Vagina (tissue), 2 donors: ENCODE data around the gene FRY. TPM values are rescaled to one million over a fixed set of nuclear protein-coding genes. Genes with fewer than 3 reads are reported as not detected.

ENCODE experiments used
- DNase-seq, 2 donors: peaks; one replicate each; pipeline ENCODE4 v3.0.0-alpha.2; 2017; ENCODE audit errors: extremely low spot score in 2 of 2
- H3K27ac ChIP-seq: fragments of 200-600 bp; sonication (generic); one replicate; pipeline ENCODE4 v1.5.1; 2019
- H3K27me3 ChIP-seq: fragments of 200-600 bp; sonication (generic); one replicate; pipeline ENCODE4 v1.5.1; 2019
- H3K36me3 ChIP-seq, 2 donors: fragments of 200-600 bp; sonication (generic); one replicate each; pipeline ENCODE4 v1.5.1; 2017 to 2019
- H3K4me1 ChIP-seq: fragments of 200-600 bp; sonication (generic); one replicate; pipeline ENCODE4 v1.5.1; 2019
- H3K4me3 ChIP-seq, 2 donors: fragments of 200-600 bp; sonication (generic); 1 replicate in 1 of 2; 2 replicates in 1 of 2; pipeline ENCODE4 v1.5.1; 2016 to 2019
- H3K9me3 ChIP-seq: fragments of 200-600 bp; sonication (generic); one replicate; pipeline ENCODE4 v1.5.1; 2019
- CTCF ChIP-seq, 3 experiments: fragments of 450-650 bp in 2 of 3; fragments of 200-600 bp in 1 of 3; sonication (generic) in 1 of 3; IDR thresholded peaks; one replicate each; pipeline ENCODE4 v1.5.1; 2017 to 2019; ENCODE audit warnings: antibody characterized with exemption in 3 of 3, mild to moderate bottlenecking in 2 of 3, moderate library complexity in 2 of 3
- POLR2A ChIP-seq, 2 donors: fragments of 450-650 bp; IDR thresholded peaks; one replicate each; pipeline ENCODE4 v1.6.1; 2017; ENCODE audit warnings: antibody characterized with exemption in 2 of 2, mild to moderate bottlenecking in 2 of 2, moderate library complexity in 2 of 2
- POLR2AphosphoS5 ChIP-seq, 2 donors: sonication (generic); formaldehyde crosslinking; IDR thresholded peaks; one replicate each; pipeline ENCODE4 v1.9.0; 2017; ENCODE audit warnings: antibody characterized with exemption in 2 of 2, mild to moderate bottlenecking in 2 of 2, low read depth in 1 of 2; ENCODE audit not compliant: insufficient read depth in 1 of 2
- intact Hi-C: fragments of 100-400 bp; cut with DNase I; formaldehyde crosslinking; loops from one replicate; pipeline ENCODE4 v1.15.1; 2023
- total RNA-seq: library from RNA; depleted of rRNA; stranded (reverse); fragments of >200 nt; gene quantifications from one replicate; pipeline ENCODE4 v1.2.3, GENCODE V29; 2016

FRY gene
- total RNA-seq, 1 donor from 2014 or later, result 11.0 TPM

DNA sequence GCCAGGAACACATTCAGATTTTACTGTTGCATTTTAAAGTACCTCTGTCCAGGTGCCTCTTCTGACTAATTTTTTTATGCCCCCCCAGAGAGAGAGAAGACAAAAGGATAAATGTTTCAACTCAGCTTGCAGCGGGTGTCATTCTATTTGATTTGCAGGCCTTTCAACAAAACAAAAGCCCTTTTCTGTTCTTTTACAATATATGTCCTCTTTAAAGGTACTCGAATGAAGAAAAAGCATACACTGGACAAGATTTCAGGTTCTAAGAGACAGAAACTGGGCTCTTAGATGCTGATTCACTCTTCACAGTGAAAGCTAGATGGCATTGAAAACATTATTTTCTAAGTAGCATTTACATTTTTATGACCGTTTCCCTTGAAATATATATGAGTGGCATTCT, 2.9 kb upstream of the FRY start:
- Histone ChIP-seq H3K27ac (no peak overlapping the region), H3K9me3 (no peaks in the 10 kb centered on the region), H3K27me3 (no peaks in the 10 kb centered on the region), H3K36me3 (no peaks in the 10 kb centered on the region), H3K4me1 (peaks cover 10% of the 10 kb centered on the region), H3K4me3 (no peak overlapping the region)
- no peak for TF ChIP-seq POLR2AphosphoS5 (IDR thresholded peaks at IDR 0.05; ENCODE audit: insufficient read depth in 1 of 2, low read depth in 1 of 2)
- no peak for TF ChIP-seq CTCF (IDR thresholded peaks at IDR 0.05)
- no peak for TF ChIP-seq POLR2A (IDR thresholded peaks at IDR 0.05)
- intact Hi-C loops, result no loop called here
- DNase-seq, result no peak

DNA sequence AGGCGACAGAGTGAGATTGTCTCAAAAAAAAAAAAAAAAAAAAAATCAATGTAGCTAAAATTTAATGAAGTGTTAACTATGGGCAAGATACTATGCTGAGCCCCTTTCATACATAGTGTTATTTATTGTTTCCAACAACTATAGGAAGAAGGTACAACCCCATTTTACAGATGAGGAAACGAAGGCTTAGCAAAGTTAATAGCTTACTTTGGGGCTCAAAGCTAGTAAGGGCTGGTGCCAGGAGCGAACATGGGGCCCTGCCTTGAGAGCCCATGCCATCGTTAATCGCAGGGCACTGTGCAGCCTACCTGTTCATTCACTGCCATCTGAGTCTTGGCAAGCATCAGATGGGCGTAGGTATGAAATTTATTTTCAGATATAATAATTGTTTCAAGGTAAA, 1.9 kb upstream of the FRY start:
- H3K9me3 ChIP-seq, result no peaks in the 10 kb centered on the region
- H3K4me3 ChIP-seq, result no peak overlapping the region
- TF ChIP-seq POLR2A (IDR thresholded peaks at IDR 0.05), result no peak
- TF ChIP-seq CTCF (IDR thresholded peaks at IDR 0.05), result no peak
- no peak for TF ChIP-seq POLR2AphosphoS5 (IDR thresholded peaks at IDR 0.05; ENCODE audit: insufficient read depth in 1 of 2, low read depth in 1 of 2)
- peaks cover 15% of the 10 kb centered on the region for H3K4me1 ChIP-seq
- H3K27ac ChIP-seq, result no peak overlapping the region
- no peaks in the 10 kb centered on the region for H3K36me3 ChIP-seq
- no peaks in the 10 kb centered on the region for H3K27me3 ChIP-seq
- intact Hi-C loops, result loop anchor here (2.0 kb wide), 1 partner anchor 95 kb away; no protein-coding TSS in a partner anchor
- no peak for DNase-seq

DNA sequence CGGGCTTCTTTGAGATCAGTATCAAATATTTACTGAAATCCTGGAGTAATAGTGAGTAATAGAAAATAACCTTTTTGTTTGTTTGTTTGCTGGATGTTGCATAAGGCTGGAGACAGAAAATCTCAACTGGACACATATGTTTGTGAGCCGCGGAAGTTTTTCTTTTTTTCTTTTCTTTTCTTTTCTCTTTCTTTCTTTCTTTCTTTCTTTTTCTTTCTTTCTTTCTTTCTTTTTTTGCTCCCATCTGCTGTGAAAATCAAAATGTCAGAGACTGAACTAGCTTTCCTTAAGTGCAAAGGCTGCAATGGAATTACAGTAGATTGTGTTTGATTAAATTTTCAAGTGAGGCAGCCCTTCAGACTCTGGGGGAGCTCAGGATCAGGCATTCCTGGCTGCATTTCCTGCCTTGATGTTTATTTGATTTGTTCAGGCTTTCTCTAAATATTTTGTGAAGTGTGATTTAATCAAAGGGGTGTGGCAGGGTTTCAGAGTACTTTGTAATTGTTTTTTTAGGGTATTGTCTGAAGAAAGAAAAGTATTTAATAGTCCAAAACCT, 319 bp downstream of the FRY start:
- Histone ChIP-seq H3K4me1 (peaks cover 24% of the 10 kb centered on the region), H3K27ac (peak overlapping the region; percentile 82), H3K27me3 (no peaks in the 10 kb centered on the region), H3K4me3 (peak overlapping the region; percentile 54 to 56), H3K36me3 (no peaks in the 10 kb centered on the region), H3K9me3 (no peaks in the 10 kb centered on the region)
- DNase-seq, result no peak
- TF ChIP-seq POLR2A (IDR thresholded peaks at IDR 0.05) (no peak), CTCF (IDR thresholded peaks at IDR 0.05) (no peak), POLR2AphosphoS5 (IDR thresholded peaks at IDR 0.05; ENCODE audit: insufficient read depth in 1 of 2, low read depth in 1 of 2) (no peak)
- intact Hi-C loops, result loop anchor here (2.0 kb wide), 1 partner anchor 93 kb away; no protein-coding TSS in a partner anchor

- DNase-seq, result no peak
- TF ChIP-seq POLR2A (IDR thresholded peaks at IDR 0.05), result no peak
- TF ChIP-seq CTCF (IDR thresholded peaks at IDR 0.05), result no peak
- TF ChIP-seq POLR2AphosphoS5 (IDR thresholded peaks at IDR 0.05; ENCODE audit: insufficient read depth in 1 of 2, low read depth in 1 of 2), result no peak
- no peak overlapping the region for H3K4me3 ChIP-seq
- intact Hi-C loops, result no loop called here
- H3K36me3 ChIP-seq, result no peaks in the 10 kb centered on the region
- H3K4me1 ChIP-seq, result peaks cover 24% of the 10 kb centered on the region
- no peaks in the 10 kb centered on the region for H3K27me3 ChIP-seq
- no peaks in the 10 kb centered on the region for H3K9me3 ChIP-seq
- peak overlapping the region; percentile 82 for H3K27ac ChIP-seq
Measured at GRCh38 chr13:32032759-32033158, 1.2 kb downstream of the FRY start.

DNA sequence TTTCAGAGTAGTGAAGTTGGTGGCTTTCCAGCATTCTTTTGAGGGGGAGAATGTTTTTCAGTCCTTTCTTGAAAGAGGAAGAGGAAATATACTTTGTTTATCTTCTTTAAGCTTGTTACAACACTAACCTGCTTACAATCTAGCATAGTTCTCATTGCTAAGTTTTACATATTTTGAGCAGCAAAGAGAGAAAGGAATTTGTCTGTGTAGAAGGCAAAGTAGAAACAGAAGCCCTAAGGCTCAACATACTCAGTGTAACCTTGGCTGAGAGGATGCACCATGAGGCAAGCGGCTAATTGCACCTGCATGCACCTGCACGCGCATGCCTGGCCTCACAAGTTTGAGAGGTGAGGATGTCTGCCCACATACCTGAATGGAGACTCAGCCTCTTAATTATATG, 2.2 kb downstream of the FRY start:
- no peak overlapping the region for H3K27ac ChIP-seq

More for the DNA sequence above, 2.2 kb downstream of the FRY start:
- Histone ChIP-seq H3K4me3 (no peak overlapping the region), H3K9me3 (no peaks in the 10 kb centered on the region), H3K27me3 (no peaks in the 10 kb centered on the region), H3K36me3 (no peaks in the 10 kb centered on the region), H3K4me1 (peaks cover 24% of the 10 kb centered on the region)
- intact Hi-C loops, result no loop called here
- DNase-seq, result no peak
- TF ChIP-seq POLR2AphosphoS5 (IDR thresholded peaks at IDR 0.05; ENCODE audit: insufficient read depth in 1 of 2, low read depth in 1 of 2) (no peak), POLR2A (IDR thresholded peaks at IDR 0.05) (no peak), CTCF (IDR thresholded peaks at IDR 0.05) (no peak)
